GM06990 (cell line): ENCODE results near the gene TMEM255B.
"Not testable (repeated sequence)": the region's sequence is repeated elsewhere in the genome, so short reads cannot be mapped to it uniquely, and the experiment has no call there.

ENCODE experiments used
- DNase-seq: peaks from one replicate; pipeline ENCODE4 v3.0.0-alpha.2; 2011; ENCODE audit not compliant: insufficient read length; ENCODE audit errors: extremely low read depth
- H3K27me3 ChIP-seq: replicated peaks from 2 replicates; pipeline ENCODE4 v1.6.0; 2011; ENCODE audit warnings: low read length; ENCODE audit not compliant: control insufficient read depth, insufficient read depth
- H3K36me3 ChIP-seq: 2 replicates; pipeline ENCODE4 v1.5.1; 2011; ENCODE audit warnings: low read length; ENCODE audit not compliant: control insufficient read depth, insufficient read depth
- H3K4me3 ChIP-seq: replicated peaks from 2 replicates; pipeline ENCODE4 v1.5.1; 2011; ENCODE audit warnings: low read depth, mild to moderate bottlenecking, control low read depth, low read length
- TF ChIP-seq, protein P1 (sequence below): IDR thresholded peaks from 2 replicates; pipeline ENCODE4 v1.5.1; 2011; ENCODE audit warnings: low read length, control low read depth, mild to moderate bottlenecking, inconsistent platforms; ENCODE audit not compliant: insufficient read depth, poor library complexity, severe bottlenecking

Gene TMEM255B

GRCh38 chr13:113832205-113832604 lies 73.2 kb downstream of the TMEM255B start:
- DNase-seq = no peak
- Histone ChIP-seq H3K27me3 (no peaks in the 10 kb centered on the region), H3K36me3 (no peaks in the 10 kb centered on the region), H3K4me3 (no peak overlapping the region)
- TF ChIP-seq, protein P1, sequence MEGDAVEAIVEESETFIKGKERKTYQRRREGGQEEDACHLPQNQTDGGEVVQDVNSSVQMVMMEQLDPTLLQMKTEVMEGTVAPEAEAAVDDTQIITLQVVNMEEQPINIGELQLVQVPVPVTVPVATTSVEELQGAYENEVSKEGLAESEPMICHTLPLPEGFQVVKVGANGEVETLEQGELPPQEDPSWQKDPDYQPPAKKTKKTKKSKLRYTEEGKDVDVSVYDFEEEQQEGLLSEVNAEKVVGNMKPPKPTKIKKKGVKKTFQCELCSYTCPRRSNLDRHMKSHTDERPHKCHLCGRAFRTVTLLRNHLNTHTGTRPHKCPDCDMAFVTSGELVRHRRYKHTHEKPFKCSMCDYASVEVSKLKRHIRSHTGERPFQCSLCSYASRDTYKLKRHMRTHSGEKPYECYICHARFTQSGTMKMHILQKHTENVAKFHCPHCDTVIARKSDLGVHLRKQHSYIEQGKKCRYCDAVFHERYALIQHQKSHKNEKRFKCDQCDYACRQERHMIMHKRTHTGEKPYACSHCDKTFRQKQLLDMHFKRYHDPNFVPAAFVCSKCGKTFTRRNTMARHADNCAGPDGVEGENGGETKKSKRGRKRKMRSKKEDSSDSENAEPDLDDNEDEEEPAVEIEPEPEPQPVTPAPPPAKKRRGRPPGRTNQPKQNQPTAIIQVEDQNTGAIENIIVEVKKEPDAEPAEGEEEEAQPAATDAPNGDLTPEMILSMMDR = no peak

DNA sequence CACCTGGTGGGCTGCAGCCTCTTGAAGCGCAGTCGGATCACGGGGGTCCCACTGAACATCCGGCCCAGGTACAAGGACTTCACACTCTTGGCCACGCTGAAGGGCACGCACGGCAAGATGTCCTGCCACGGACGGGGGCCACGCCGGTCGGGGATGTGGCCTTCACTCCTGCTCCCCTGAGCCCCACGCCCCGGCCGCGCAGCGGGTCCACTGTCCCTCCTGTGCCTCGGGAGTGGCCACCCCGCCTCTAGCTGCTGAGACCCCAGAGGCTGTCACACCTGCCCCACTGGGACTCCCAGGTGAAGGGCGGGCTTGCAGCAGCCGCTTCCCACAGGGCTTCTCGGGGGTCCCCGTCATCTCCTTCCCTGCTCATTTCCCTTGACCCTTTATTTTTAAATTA lies 73.6 kb downstream of the TMEM255B start:
- DNase-seq = no peak
- no peaks in the 10 kb centered on the region for H3K36me3 ChIP-seq
- no peaks in the 10 kb centered on the region for H3K27me3 ChIP-seq
- TF ChIP-seq, protein P1 = no peak
- H3K4me3 ChIP-seq = no peak overlapping the region

- Histone ChIP-seq H3K27me3 (no peaks in the 10 kb centered on the region), H3K36me3 (no peaks in the 10 kb centered on the region), H3K4me3 (no peak overlapping the region)
- DNase-seq = no peak
- TF ChIP-seq, protein P1 = no peak
Observed at GRCh38 chr13:113833111-113833830, 74.2 kb downstream of the TMEM255B start.

DNA sequence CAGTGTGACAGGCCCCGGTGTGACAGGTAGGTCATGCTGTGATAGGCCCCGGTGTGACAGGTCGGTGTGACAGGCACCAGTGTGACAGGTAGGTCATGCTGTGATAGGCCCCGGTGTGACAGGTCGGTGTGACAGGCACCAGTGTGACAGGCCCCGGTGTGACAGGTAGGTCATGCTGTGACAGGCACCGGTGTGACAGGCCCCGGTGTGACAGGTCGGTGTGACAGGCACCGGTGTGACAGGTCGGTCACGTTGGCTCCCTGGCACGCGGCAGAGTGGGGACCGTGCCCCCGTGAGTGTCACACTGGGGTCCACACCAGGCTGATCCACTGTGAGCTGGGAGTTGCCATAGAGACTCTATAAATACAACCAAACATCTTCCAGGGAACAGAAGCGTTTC lies 75.0 kb downstream of the TMEM255B start:
- H3K27me3 ChIP-seq, H3K4me3 ChIP-seq, DNase-seq, H3K36me3 ChIP-seq: not testable (repeated sequence)

- no peaks in the 10 kb centered on the region for H3K36me3 ChIP-seq
- no peaks in the 10 kb centered on the region for H3K27me3 ChIP-seq
- no peak overlapping the region for H3K4me3 ChIP-seq
- DNase-seq = no peak
- TF ChIP-seq, protein P1 = no peak
Observed at GRCh38 chr13:113834496-113835200, 75.6 kb downstream of the TMEM255B start.

DNA sequence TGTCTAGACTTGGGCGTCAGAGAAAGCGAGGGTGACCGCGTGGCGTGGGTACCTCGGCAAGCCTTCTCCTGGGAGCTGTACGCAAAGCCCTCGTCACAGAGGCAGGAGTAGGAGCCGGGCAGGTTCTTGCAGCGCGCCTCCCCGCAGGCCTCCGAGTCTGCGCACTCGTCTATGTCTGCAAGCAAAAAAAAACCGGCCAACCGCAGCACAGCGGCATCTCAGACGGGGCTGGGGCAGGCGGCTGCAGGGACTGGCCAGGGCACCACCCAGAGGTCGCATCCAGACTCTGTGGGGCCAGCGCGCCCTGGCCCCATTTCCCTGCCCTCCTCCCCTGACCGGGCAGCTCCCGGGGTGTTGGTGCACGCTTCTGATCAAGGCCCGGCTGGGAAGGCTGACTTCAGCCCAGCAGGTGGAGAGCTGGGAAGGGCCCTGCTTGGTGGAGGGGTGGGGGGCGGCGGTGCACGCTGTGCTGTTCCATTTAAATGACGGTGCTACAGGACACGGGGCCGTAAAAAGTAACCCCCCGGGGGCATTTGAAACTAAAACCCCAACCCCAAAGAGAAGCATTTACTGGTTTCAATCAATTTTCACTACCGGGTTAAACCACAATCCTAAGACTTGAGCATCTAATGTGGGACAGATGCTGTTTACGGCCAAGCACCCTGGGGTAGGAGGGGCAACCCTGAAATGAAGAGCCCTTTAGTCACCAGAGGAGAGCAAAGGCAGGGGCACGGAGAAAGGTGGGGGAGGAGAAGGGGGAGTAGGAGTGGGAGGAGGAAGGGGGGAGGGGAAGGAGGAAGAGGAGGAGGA lies 76.6 kb downstream of the TMEM255B start:
- Histone ChIP-seq H3K4me3 (no peak overlapping the region), H3K27me3 (no peaks in the 10 kb centered on the region), H3K36me3 (no peaks in the 10 kb centered on the region)
- TF ChIP-seq, protein P1 = no peak
- no peak for DNase-seq
